GM12892 (cell line): ENCODE results near the gene FARP1.

ENCODE experiments used
- POLR2A ChIP-seq: IDR thresholded peaks from 2 replicates; pipeline ENCODE4 v1.6.1; 2011; ENCODE audit warnings: low read depth, low read length, control low read depth
- POLR2AphosphoS5 ChIP-seq: IDR thresholded peaks from 2 replicates; pipeline ENCODE4 v1.6.1; 2011; ENCODE audit warnings: low read depth, low read length, control low read depth

DNA sequence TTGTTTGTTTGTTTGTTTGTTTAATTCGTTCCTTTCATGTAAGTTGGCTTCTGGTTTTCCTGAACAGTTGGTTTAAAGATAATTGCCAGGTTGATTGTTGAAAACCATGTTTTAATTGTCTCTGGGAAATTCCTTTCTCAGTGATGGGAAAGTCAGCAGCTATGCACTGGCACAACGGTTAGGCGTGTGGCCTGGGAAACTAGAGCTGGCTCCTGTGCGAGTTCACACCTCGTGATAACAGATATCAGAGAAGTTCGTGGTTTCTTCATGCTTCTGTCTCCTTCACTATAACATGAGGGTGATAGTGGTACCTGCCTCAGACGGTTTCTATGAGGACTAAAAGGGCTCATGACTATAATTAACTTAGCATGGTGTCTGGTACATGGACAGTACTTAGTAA is 280.5 kb downstream of the FARP1 start:
- no peak for TF ChIP-seq POLR2AphosphoS5
- no peak for TF ChIP-seq POLR2A
